Glomerular visceral epithelial cell (primary cell): ENCODE results near the gene OR6K6.

Experiments used
- DNase-seq: peaks from one replicate; pipeline ENCODE4 v3.0.0-alpha.2; 2016; ENCODE audit errors: extremely low spot score

OR6K6 gene

GRCh38 chr1:158754420-158754819 lies at the start of gene OR6K6:
Gene OR6K6 (plus strand): TSS chr1:158754720. CDS start chr1:158754888, 168 bp downstream.
- DNase-seq: no peak

- DNase-seq: no peak
Measured at GRCh38 chr1:158706096-158706495, 48.4 kb upstream of the OR6K6 start.

- DNase-seq: no peak
Measured at GRCh38 chr1:158711098-158711497, 43.4 kb upstream of the OR6K6 start.

GRCh38 chr1:158714754-158715153 lies 39.8 kb upstream of the OR6K6 start:
- no peak for DNase-seq

- no peak for DNase-seq
Measured at GRCh38 chr1:158716335-158716734, 38.2 kb upstream of the OR6K6 start.

- DNase-seq: no peak
Measured at GRCh38 chr1:158717344-158717743, 37.2 kb upstream of the OR6K6 start.

- DNase-seq: no peak
Measured at GRCh38 chr1:158719664-158720063, 34.9 kb upstream of the OR6K6 start.

GRCh38 chr1:158720620-158721019 lies 33.9 kb upstream of the OR6K6 start, which contains the start of gene OR6K3:
Gene OR6K3 (minus strand): TSS chr1:158720720. CDS start chr1:158718115, 2,605 bp downstream.
- no peak for DNase-seq

- DNase-seq: no peak
Measured at GRCh38 chr1:158724442-158724841, 30.1 kb upstream of the OR6K6 start.

GRCh38 chr1:158728510-158729225 lies 25.9 kb upstream of the OR6K6 start:
- DNase-seq: no peak

GRCh38 chr1:158730453-158730852 lies 24.1 kb upstream of the OR6K6 start:
- no peak for DNase-seq

- no peak for DNase-seq
Measured at GRCh38 chr1:158731707-158732106, 22.8 kb upstream of the OR6K6 start.

GRCh38 chr1:158732524-158732923 lies 22.0 kb upstream of the OR6K6 start:
- DNase-seq: no peak

- DNase-seq: no peak
Measured at GRCh38 chr1:158735848-158736247, 18.7 kb upstream of the OR6K6 start.

GRCh38 chr1:158752155-158752712 lies 2.3 kb upstream of the OR6K6 start:
- DNase-seq: no peak

- no peak for DNase-seq
Measured at GRCh38 chr1:158771950-158772866, 17.7 kb downstream of the OR6K6 start, which contains the start of gene OR6N1. Gene OR6N1 (minus strand): TSS chr1:158772195. CDS start chr1:158766682, 5,513 bp downstream.

- DNase-seq: no peak
Measured at GRCh38 chr1:158781104-158781503, 26.6 kb downstream of the OR6K6 start, which contains the start of gene OR6N2. Gene OR6N2 (minus strand): TSS chr1:158781204. CDS start chr1:158777635, 3,569 bp downstream.

GRCh38 chr1:158793604-158794003 lies 39.1 kb downstream of the OR6K6 start:
- DNase-seq: no peak

GRCh38 chr1:158794247-158794646 lies 39.7 kb downstream of the OR6K6 start:
- no peak for DNase-seq

GRCh38 chr1:158798531-158798930 lies 44.0 kb downstream of the OR6K6 start:
- no peak for DNase-seq

- DNase-seq: no peak
Measured at GRCh38 chr1:158799689-158800088, 45.2 kb downstream of the OR6K6 start.

GRCh38 chr1:158800526-158800925 lies 46.0 kb downstream of the OR6K6 start:
- no peak for DNase-seq
